IPS DF 19.7 (cell line): ENCODE results near the gene GEMIN7.

Experiments used
- DNase-seq: peaks from one replicate; pipeline ENCODE4 v3.0.0-alpha.2; 2013; ENCODE audit warnings: low read depth, low spot score

Gene GEMIN7

GRCh38 chr19:45061965-45062364, 17.1 kb upstream of the GEMIN7 start:
- no peak for DNase-seq

GRCh38 chr19:45063851-45064801, 14.9 kb upstream of the GEMIN7 start:
- DNase-seq, result no peak

GRCh38 chr19:45066921-45067661, 12.0 kb upstream of the GEMIN7 start:
- DNase-seq, result no peak

- DNase-seq, result no peak
Measured at GRCh38 chr19:45068041-45068440, 11.0 kb upstream of the GEMIN7 start.

GRCh38 chr19:45069056-45069455, 10.0 kb upstream of the GEMIN7 start:
- DNase-seq, result no peak

GRCh38 chr19:45070214-45070613, 8.8 kb upstream of the GEMIN7 start:
- no peak for DNase-seq

- DNase-seq, result no peak
Measured at GRCh38 chr19:45070861-45071544, 8.1 kb upstream of the GEMIN7 start.

- DNase-seq, result no peak
Measured at GRCh38 chr19:45071545-45071938, 7.5 kb upstream of the GEMIN7 start.

- no peak for DNase-seq
Measured at GRCh38 chr19:45071969-45072790, 6.9 kb upstream of the GEMIN7 start.

- DNase-seq, result no peak
Measured at GRCh38 chr19:45074744-45075300, 4.2 kb upstream of the GEMIN7 start.

GRCh38 chr19:45075301-45076028, 3.6 kb upstream of the GEMIN7 start:
- DNase-seq, result no peak

GRCh38 chr19:45076029-45076850, 2.8 kb upstream of the GEMIN7 start, which contains the start of gene ZNF296:
Gene ZNF296, minus strand, starts transcription at chr19:45076478. Its CDS starts 105 bp downstream, at chr19:45076373.
- DNase-seq, result no peak

- no peak for DNase-seq
Measured at GRCh38 chr19:45076851-45077730, 2.0 kb upstream of the GEMIN7 start.

GRCh38 chr19:45078390-45079062, 534 bp upstream of the GEMIN7 start:
- no peak for DNase-seq

- no peak for DNase-seq
Measured at GRCh38 chr19:45079911-45080370, 881 bp downstream of the GEMIN7 start.

- DNase-seq, result no peak
Measured at GRCh38 chr19:45082170-45082569, 3.1 kb downstream of the GEMIN7 start.

- DNase-seq, result no peak
Measured at GRCh38 chr19:45086480-45086879, 7.4 kb downstream of the GEMIN7 start.

- no peak for DNase-seq
Measured at GRCh38 chr19:45087531-45087930, 8.5 kb downstream of the GEMIN7 start.
